Chondrocyte (in vitro differentiated cells): Measurements from ENCODE around the gene CD164L2. TPM values are rescaled to one million over a fixed set of nuclear protein-coding genes. Genes with fewer than 3 reads are reported as not detected.

Experiments used
- DNase-seq: peaks from one replicate; pipeline ENCODE4 v3.0.0; 2021; ENCODE audit warnings: mixed read lengths, low spot score
- H3K27ac Mint-ChIP-seq: one replicate; pipeline ENCODE4 v1.8.0; 2021; ENCODE audit warnings: mild to moderate bottlenecking, moderate library complexity, mixed read lengths; ENCODE audit not compliant: unreplicated experiment
- H3K27me3 Mint-ChIP-seq: 2 replicates; pipeline ENCODE4 v1.8.0; 2021; ENCODE audit warnings: low read depth, mixed read lengths
- H3K36me3 Mint-ChIP-seq: 2 replicates; pipeline ENCODE4 v1.8.0; 2021; ENCODE audit warnings: low read depth, mixed read lengths
- H3K4me1 Mint-ChIP-seq: 2 replicates; pipeline ENCODE4 v1.8.0; 2021; ENCODE audit warnings: low read depth, mild to moderate bottlenecking, mixed read lengths
- H3K4me3 Mint-ChIP-seq: one replicate; pipeline ENCODE4 v1.8.0; 2021; ENCODE audit warnings: mild to moderate bottlenecking, moderate library complexity, mixed read lengths; ENCODE audit not compliant: unreplicated experiment
- H3K9me3 Mint-ChIP-seq: 2 replicates; pipeline ENCODE4 v1.8.0; 2021; ENCODE audit warnings: low read depth, mixed read lengths
- total RNA-seq: library from RNA; stranded (reverse); gene quantifications from 3 replicates; pipeline ENCODE4 v1.2.1, GENCODE V29; 2021
- TF ChIP-seq, protein P1 (sequence below): fragments of 200-600 bp; sonication (generic); IDR thresholded peaks from 2 replicates; pipeline ENCODE4 v1.5.0; 2021; ENCODE audit warnings: antibody characterized with exemption, mild to moderate bottlenecking, moderate library complexity

CD164L2 gene
- total RNA-seq, 1 donor from 2014 or later = not detected

DNA sequence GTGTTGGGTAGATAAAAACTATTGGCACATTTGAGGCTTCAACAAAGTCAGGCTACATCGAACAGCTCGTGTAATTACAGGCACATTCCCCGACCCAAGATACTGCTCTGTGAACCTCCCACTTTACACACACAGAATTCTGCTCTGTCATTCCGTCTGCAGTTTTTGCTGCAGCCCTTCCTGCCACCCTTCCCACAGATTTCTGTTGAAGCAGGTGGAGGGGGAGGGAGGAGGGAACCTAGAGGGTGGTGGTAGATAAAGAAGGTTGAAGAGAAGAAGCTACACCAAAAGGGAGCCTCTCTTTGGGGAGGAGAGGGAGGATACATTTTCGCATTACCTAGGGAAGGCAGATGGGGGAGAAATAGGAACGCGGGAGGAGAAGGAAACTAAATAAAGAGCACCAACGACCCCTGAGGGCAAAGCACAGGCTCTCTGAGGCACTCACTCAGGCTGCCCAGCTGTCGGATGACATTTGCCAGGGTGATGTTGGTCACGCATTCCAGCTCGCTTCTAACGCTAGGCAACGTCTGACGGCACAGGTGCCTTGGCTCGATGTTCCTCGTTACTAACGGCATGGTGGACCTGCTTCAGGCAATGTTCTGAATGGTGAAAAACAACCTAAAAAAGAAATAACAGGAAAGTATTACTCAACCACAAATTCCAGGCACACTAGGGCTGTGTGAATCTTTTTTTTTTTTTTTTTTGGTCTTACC is 45.3 kb upstream of the CD164L2 start:
- DNase-seq = no peak
- no peaks in the 10 kb centered on the region for H3K9me3 Mint-ChIP-seq
- TF ChIP-seq, protein P1, sequence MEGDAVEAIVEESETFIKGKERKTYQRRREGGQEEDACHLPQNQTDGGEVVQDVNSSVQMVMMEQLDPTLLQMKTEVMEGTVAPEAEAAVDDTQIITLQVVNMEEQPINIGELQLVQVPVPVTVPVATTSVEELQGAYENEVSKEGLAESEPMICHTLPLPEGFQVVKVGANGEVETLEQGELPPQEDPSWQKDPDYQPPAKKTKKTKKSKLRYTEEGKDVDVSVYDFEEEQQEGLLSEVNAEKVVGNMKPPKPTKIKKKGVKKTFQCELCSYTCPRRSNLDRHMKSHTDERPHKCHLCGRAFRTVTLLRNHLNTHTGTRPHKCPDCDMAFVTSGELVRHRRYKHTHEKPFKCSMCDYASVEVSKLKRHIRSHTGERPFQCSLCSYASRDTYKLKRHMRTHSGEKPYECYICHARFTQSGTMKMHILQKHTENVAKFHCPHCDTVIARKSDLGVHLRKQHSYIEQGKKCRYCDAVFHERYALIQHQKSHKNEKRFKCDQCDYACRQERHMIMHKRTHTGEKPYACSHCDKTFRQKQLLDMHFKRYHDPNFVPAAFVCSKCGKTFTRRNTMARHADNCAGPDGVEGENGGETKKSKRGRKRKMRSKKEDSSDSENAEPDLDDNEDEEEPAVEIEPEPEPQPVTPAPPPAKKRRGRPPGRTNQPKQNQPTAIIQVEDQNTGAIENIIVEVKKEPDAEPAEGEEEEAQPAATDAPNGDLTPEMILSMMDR = peak; percentile 37
- H3K36me3 Mint-ChIP-seq = peaks cover 3% of the 10 kb centered on the region
- H3K4me1 Mint-ChIP-seq = peaks cover 75% of the 10 kb centered on the region
- no peaks in the 10 kb centered on the region for H3K27me3 Mint-ChIP-seq
- H3K27ac Mint-ChIP-seq = peak overlapping the region; percentile 96
- H3K4me3 Mint-ChIP-seq = peak overlapping the region; percentile 39

DNA sequence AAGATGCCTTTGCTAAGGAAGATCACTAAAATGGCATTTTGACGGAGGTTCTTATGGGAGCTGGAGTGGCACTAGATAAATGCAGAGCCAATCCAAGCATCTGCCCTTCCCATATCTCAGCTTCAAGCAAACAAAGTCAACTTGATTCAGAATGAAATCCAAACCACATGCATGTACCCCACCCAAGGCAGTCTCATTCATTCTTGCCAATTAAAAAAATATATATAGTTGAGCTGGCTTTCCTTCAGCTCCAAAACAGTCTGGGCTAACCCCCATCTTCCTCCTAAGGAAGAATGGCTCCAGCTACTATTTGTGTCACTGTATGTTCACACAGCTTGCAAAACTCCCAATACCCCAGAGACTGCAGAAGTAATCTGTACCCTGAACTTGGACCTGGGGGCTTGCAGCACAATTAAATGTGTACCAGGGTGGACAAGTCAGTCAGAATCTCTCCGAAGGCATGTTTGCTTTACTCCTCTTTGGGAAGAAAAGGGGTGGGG is 44.7 kb upstream of the CD164L2 start:
- Mint-ChIP-seq H3K27ac (peak overlapping the region; percentile 96), H3K4me3 (peak overlapping the region; percentile 39), H3K36me3 (peaks cover 3% of the 10 kb centered on the region), H3K27me3 (no peaks in the 10 kb centered on the region), H3K9me3 (no peaks in the 10 kb centered on the region), H3K4me1 (peaks cover 69% of the 10 kb centered on the region)
- DNase-seq = no peak
- TF ChIP-seq, protein P1 = no peak

DNA sequence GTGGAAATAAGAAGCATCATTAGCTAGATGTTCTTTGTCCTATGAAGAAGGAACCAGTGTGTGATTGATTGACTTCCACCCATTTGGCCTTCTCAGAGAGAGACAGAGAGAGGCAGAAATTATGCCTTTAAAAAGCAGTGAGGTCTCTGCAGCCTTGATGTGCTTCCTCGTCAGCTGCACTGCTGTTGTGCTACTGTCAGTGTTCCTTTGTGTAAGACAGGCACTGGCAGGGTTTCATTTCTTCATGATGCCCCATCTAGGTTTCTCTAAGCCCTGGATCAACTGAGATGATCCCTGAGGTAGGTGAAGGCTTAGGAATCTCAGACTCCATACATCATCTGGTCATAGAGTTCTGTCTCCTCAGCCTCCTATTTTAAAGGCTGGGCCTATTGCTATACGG is 44.2 kb upstream of the CD164L2 start:
- Mint-ChIP-seq H3K27ac (peak overlapping the region; percentile 96), H3K27me3 (no peaks in the 10 kb centered on the region), H3K4me1 (peaks cover 68% of the 10 kb centered on the region), H3K4me3 (no peak overlapping the region), H3K36me3 (peaks cover 3% of the 10 kb centered on the region), H3K9me3 (no peaks in the 10 kb centered on the region)
- no peak for DNase-seq
- TF ChIP-seq, protein P1 = no peak

DNA sequence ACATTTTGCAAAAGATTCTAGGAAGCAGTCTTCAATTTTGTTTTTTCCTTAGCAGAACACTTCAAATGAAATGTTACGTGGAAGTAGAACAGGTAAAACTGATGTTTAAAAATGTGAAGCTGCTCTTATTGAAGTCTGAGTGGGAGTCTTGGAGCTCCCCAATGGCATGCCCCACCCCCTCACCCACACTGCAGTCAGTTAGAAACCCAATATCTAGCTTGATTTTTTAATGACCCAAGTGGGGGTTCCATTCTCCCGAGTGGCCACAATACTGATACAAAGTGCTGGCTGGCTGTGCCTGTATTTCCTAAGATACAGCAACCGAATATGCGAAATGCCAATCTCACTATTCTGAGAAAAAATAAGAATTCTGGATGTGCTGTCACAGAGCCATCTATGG is 40.6 kb upstream of the CD164L2 start:
- TF ChIP-seq, protein P1 = no peak
- H3K4me1 Mint-ChIP-seq = peaks cover 67% of the 10 kb centered on the region
- H3K36me3 Mint-ChIP-seq = peaks cover 3% of the 10 kb centered on the region
- DNase-seq = no peak
- H3K4me3 Mint-ChIP-seq = no peak overlapping the region
- H3K27ac Mint-ChIP-seq = no peak overlapping the region
- no peaks in the 10 kb centered on the region for H3K27me3 Mint-ChIP-seq
- no peaks in the 10 kb centered on the region for H3K9me3 Mint-ChIP-seq

- Mint-ChIP-seq H3K27me3 (no peaks in the 10 kb centered on the region), H3K27ac (peak overlapping the region; percentile 98), H3K4me1 (peaks cover 49% of the 10 kb centered on the region), H3K36me3 (peaks cover 21% of the 10 kb centered on the region), H3K9me3 (no peaks in the 10 kb centered on the region), H3K4me3 (peak overlapping the region; percentile 9)
- TF ChIP-seq, protein P1 = no peak
- DNase-seq = no peak
Observed at GRCh38 chr1:27418326-27419185, 35.4 kb upstream of the CD164L2 start.
